ENCODE measurements around the gene TLCD4. TPM values are rescaled to one million over a fixed set of nuclear protein-coding genes. Genes with fewer than 3 reads are reported as not detected.

The TLCD4 gene
- total RNA-seq (2014; rRNA removed; shearing (Covaris generic)), result 45.9 and 46.5 TPM in 2 replicates

DNA sequence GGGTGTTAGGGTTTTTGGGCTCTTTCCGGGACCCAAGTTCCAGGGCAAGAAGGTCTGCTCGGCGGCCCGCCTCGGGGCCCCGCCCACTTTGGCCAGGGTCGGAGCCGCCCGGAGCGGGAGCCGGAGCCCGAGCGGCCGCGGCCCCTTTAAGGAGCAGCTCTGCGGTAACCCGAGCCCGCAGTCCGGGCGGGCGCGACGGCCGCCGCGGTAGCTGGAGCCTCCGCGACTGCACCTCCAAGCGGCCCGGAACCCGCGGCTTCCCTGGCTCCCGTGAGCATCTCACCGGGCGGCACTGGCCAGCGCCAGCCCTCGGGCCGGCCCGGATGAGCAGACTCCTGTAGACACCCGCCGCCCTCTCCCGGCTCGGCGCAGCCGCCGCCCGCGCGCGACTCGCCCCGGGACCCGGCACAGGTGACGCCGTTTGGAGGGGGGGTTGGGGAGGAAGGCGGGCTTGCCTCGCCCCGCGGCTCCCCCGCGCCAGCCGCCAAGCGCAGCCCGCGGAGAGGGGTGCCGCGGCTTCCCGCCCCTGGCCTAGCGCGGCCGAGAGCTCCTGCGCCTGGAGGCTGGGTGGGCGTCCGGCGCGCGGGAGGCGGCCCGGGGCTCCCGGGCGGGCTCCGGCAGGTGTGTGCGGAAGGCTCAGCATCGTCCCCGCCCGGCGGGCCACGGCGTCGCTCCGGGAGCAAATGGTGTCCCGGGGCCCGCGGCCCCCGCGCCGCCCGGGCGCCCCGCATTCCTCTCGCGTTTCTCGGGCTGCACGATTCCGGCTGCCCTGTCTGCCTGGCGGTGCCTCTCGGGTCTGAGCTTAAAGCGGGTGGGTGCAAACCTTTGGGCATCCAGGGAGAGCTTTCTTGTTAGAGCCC, at the start of gene TLCD4:
Gene TLCD4, plus strand, starts transcription at position 149 of the 860 bp plus-strand sequence. CDS start 26,547 bp downstream, outside the sequence.
- Histone ChIP-seq H3K4me3 (peak within 1 kb of the TSS; percentile 94), H3K27me3 (no peaks in the 10 kb centered on the region), H3K4me1 (peaks cover 17% of the 10 kb centered on the region), H3K9me3 (replicated peaks) (no peaks in the 10 kb centered on the region), H3K36me3 (peaks cover 13% of the 10 kb centered on the region), H3K27ac (peak within 1 kb of the TSS; percentile 65)
- DNase-seq, result peak; percentile 74 to 82

GRCh38 chr1:95067568-95067967, 49.6 kb upstream of the TLCD4 start:
- no peak overlapping the region for H3K27ac ChIP-seq
- DNase-seq, result no peak
- no peaks in the 10 kb centered on the region for H3K4me1 ChIP-seq
- peaks cover 13% of the 10 kb centered on the region for H3K36me3 ChIP-seq
- no peak overlapping the region for H3K4me3 ChIP-seq
- H3K9me3 ChIP-seq (replicated peaks), result no peaks in the 10 kb centered on the region
- H3K27me3 ChIP-seq, result no peaks in the 10 kb centered on the region

DNA sequence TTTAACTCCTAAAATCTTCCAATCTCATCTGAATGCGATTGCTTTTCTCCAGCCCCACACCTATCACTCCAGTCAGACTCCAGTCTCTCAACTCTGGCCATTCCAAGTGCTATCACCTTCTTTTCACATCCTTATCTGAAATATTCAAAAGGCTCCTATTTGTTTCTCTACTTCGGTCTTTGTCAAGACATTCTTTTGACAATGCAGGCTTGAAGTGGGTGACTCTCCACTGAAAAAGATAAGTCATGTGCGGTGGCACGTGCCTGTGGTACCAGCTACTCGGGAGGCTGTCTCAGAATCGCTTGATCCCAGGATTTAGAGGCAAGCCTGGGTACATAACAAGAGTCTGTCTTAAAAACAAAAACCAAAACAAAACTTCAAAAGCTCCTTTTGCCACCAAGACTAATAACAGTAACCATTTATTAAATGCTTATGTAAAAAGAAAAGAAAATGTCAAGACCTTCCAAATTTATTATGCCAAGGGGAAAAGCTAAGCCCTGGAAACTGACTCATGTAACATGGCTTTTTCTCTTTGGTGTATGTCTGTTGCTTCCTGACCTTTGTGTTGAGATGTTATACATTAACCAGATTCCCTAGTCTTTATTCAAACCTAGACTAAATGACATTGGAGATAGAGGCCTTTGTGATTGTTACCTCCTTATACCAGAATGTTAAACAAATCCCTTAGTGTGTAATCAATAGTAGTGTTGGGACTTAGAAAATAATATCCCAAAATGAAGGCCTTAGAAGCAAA, 48.0 kb upstream of the TLCD4 start:
- no peaks in the 10 kb centered on the region for H3K9me3 ChIP-seq (replicated peaks)
- no peak overlapping the region for H3K4me3 ChIP-seq

GRCh38 chr1:95069710-95070093, 47.5 kb upstream of the TLCD4 start:
- Histone ChIP-seq H3K4me3 (no peak overlapping the region), H3K36me3 (peaks cover under 1% of the 10 kb centered on the region), H3K27ac (no peak overlapping the region), H3K9me3 (replicated peaks) (no peaks in the 10 kb centered on the region), H3K4me1 (no peaks in the 10 kb centered on the region; the same call in 1 of the 2 replicates), H3K27me3 (no peaks in the 10 kb centered on the region)
- no peak for DNase-seq

More for the DNA sequence above, 48.0 kb upstream of the TLCD4 start:
- no peak overlapping the region for H3K27ac ChIP-seq
- H3K36me3 ChIP-seq, result peaks cover 4% of the 10 kb centered on the region
- H3K4me1 ChIP-seq, result no peaks in the 10 kb centered on the region; the same call in 1 of the 2 replicates
- H3K27me3 ChIP-seq, result no peaks in the 10 kb centered on the region
- no peak for DNase-seq

- no peak for DNase-seq
- no peaks in the 10 kb centered on the region for H3K9me3 ChIP-seq (replicated peaks)
- H3K27ac ChIP-seq, result no peak overlapping the region
- no peaks in the 10 kb centered on the region for H3K36me3 ChIP-seq
- H3K4me1 ChIP-seq, result no peaks in the 10 kb centered on the region; the same call in 1 of the 2 replicates
- H3K4me3 ChIP-seq, result no peak overlapping the region
- H3K27me3 ChIP-seq, result no peaks in the 10 kb centered on the region
Measured at GRCh38 chr1:95071539-95071938, 45.6 kb upstream of the TLCD4 start.

DNA sequence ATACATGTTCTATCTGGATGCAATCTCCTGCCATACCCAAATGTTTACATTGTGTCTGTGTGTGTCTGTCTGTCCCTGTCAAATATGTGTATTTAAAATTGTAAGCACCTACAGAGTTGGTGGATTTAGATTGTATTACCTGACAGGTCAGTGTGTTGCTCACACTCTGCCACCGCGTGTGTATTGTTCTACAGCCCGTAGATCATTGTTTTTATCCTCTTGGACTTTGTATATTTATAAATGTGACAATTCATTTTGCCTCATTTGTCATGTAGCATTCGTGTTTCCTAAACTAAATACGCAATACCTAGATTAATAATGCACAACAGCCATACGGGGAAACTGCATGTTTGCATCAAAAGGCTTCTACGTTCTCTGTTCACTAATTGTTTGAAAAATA, 45.0 kb upstream of the TLCD4 start:
- Histone ChIP-seq H3K27me3 (no peaks in the 10 kb centered on the region), H3K9me3 (replicated peaks) (no peaks in the 10 kb centered on the region), H3K4me1 (no peaks in the 10 kb centered on the region; the same call in 1 of the 2 replicates), H3K4me3 (peak overlapping the region; percentile 83), H3K36me3 (no peaks in the 10 kb centered on the region), H3K27ac (peak overlapping the region; percentile 63)
- DNase-seq, result no peak

DNA sequence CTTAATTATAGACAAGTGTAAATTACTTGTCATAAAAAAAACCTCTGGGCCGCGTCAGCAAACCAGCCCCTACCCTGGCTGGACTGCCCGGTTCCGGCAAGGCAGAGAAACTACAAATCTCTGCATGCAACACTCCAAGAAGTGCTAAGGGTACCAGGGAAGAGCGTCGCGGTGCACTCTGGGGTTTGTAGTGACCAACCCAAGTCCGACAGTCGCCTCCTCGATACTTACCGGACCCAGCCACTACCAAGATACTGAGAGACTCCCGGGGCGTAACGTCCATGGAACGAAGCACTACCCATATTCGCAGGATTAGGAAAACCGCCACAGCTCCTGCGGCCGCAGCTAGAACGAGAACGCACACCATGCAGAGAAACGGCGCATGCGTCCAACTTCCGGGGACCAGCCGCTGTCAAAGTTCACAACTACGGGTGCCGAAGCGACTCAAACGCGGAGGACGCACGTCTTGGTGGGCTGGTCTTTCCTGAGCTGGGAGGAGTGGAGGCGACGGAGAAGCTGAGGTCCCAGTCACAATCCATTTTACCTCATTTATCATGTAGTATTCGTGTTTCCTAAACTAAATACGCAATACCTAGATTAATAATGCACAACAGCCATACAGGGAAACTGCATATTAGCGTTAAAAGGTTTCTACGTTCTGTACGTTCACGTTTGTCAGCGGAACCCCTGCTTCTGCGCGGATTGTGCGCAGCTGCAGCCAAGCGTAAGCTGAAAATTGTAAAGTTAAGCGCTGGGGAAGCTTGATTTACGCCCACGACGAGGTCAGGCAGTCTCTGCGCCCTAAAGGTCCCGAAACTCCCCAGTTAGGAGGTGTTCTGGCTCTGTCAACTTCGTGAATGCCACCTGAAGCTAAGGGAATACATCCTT, 44.4 kb upstream of the TLCD4 start, which contains the start of gene ALG14:
Gene ALG14, minus strand, starts transcription at position 420 of the 888 bp plus-strand sequence. Its CDS starts 53 bp downstream, at position 367.
- no peaks in the 10 kb centered on the region for H3K9me3 ChIP-seq (replicated peaks)
- no peaks in the 10 kb centered on the region for H3K36me3 ChIP-seq
- H3K4me3 ChIP-seq, result peak within 1 kb of the TSS; percentile 83
- DNase-seq, result peak; percentile 94 to 96
- H3K4me1 ChIP-seq, result no peaks in the 10 kb centered on the region; the same call in 1 of the 2 replicates
- peak within 1 kb of the TSS; percentile 63 for H3K27ac ChIP-seq
- no peaks in the 10 kb centered on the region for H3K27me3 ChIP-seq

- no peaks in the 10 kb centered on the region; the same call in 1 of the 2 replicates for H3K4me1 ChIP-seq
- peak overlapping the region; percentile 63; the same call in 1 of the 2 replicates for H3K27ac ChIP-seq
- no peaks in the 10 kb centered on the region for H3K36me3 ChIP-seq
- H3K27me3 ChIP-seq, result no peaks in the 10 kb centered on the region
- H3K9me3 ChIP-seq (replicated peaks), result no peaks in the 10 kb centered on the region
- no peak for DNase-seq
- H3K4me3 ChIP-seq, result peak overlapping the region; percentile 83
Measured at GRCh38 chr1:95073446-95073845, 43.7 kb upstream of the TLCD4 start.

DNA sequence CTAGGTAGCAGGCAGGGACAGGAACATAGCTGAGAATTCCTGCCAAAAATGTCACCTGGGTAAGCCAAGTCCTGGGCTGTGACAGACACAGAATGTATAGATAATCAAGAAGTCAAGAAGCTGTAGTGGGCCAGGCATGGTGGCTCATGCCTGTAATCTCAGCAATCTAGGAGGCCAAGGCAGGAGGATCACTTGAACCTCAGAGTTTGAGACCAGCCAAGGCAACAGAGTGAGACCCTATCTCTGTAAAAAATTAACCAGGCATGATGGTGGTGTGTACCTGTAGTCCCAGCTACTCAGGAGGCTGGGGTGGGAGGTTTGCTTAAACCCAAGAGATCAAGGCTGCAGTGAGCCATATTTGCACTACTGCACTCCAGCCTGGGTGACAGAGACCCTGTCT, 41.1 kb upstream of the TLCD4 start:
- H3K27me3 ChIP-seq, result no peaks in the 10 kb centered on the region
- no peaks in the 10 kb centered on the region for H3K9me3 ChIP-seq (replicated peaks)
- DNase-seq, result no peak
- H3K4me1 ChIP-seq, result no peaks in the 10 kb centered on the region; the same call in 1 of the 2 replicates
- H3K4me3 ChIP-seq, result no peak overlapping the region
- H3K36me3 ChIP-seq, result no peaks in the 10 kb centered on the region
- no peak overlapping the region for H3K27ac ChIP-seq

DNA sequence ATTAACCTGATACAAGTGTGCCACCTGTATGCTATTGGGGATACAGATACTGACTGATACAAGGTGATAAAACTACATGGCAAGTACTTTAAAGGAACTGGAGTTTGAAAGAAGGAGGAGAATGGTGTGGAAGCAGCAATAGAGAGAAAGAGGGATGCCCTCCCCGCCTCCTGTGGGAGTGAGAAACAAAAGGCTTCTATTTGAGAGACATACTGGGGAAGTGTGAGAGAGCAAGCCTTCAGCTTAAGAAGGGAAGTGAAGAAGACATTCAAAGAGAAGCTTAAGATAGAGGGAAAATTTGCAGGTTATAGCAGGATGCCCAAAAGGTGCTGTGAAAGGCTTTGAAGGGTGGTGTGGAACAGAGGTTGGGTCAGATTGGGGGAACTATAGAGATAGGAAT, 36.7 kb upstream of the TLCD4 start:
- DNase-seq, result no peak
- Histone ChIP-seq H3K9me3 (replicated peaks) (no peaks in the 10 kb centered on the region), H3K4me1 (peaks cover 2% of the 10 kb centered on the region; the same call in 1 of the 2 replicates), H3K36me3 (no peaks in the 10 kb centered on the region), H3K4me3 (no peak overlapping the region), H3K27ac (no peak overlapping the region), H3K27me3 (no peaks in the 10 kb centered on the region)

GRCh38 chr1:95080879-95081278, 36.3 kb upstream of the TLCD4 start:
- DNase-seq, result no peak
- Histone ChIP-seq H3K9me3 (replicated peaks) (no peaks in the 10 kb centered on the region), H3K4me1 (peaks cover 2% of the 10 kb centered on the region; the same call in 1 of the 2 replicates)

GRCh38 chr1:95084317-95085176, 32.6 kb upstream of the TLCD4 start:
- Histone ChIP-seq H3K4me1 (peaks cover 18% of the 10 kb centered on the region), H3K27ac (no peak overlapping the region), H3K36me3 (no peaks in the 10 kb centered on the region), H3K9me3 (replicated peaks) (0 out of 2 replicates have a peak, but pooled peaks cover 4% of the 10 kb centered on the region), H3K4me3 (no peak overlapping the region), H3K27me3 (no peaks in the 10 kb centered on the region)
- DNase-seq, result peak; percentile 52 to 79

More at GRCh38 chr1:95080879-95081278, 36.3 kb upstream of the TLCD4 start:
- Histone ChIP-seq H3K36me3 (no peaks in the 10 kb centered on the region), H3K27me3 (no peaks in the 10 kb centered on the region), H3K27ac (no peak overlapping the region), H3K4me3 (no peak overlapping the region)

- H3K4me1 ChIP-seq, result peaks cover 18% of the 10 kb centered on the region
- H3K36me3 ChIP-seq, result no peaks in the 10 kb centered on the region
- no peak for DNase-seq
- H3K27me3 ChIP-seq, result no peaks in the 10 kb centered on the region
- H3K4me3 ChIP-seq, result no peak overlapping the region
- no peak overlapping the region for H3K27ac ChIP-seq
- H3K9me3 ChIP-seq (replicated peaks), result 0 out of 2 replicates have a peak, but pooled peaks cover 4% of the 10 kb centered on the region
Measured at GRCh38 chr1:95085376-95085775, 31.8 kb upstream of the TLCD4 start.
